HL-60 (cell line): Measurements from ENCODE around the gene GPRC5B.

ENCODE experiments used
- DNase-seq, 2 experiments: peaks; one replicate each; pipeline ENCODE4 v3.0.0-alpha.2; 2010 to 2020; ENCODE audit warnings: low read depth in 1 of 2, low spot score in 1 of 2
- H3K27ac ChIP-seq: fragments of 250-450 bp; sonication (Bioruptor Pico); replicated peaks from 2 replicates; pipeline ENCODE4 v1.5.1; 2020; ENCODE audit warnings: mild to moderate bottlenecking, moderate library complexity
- H3K27me3 ChIP-seq: fragments of 250-450 bp; sonication (Bioruptor Pico); 2 replicates; pipeline ENCODE4 v1.5.1; 2021; ENCODE audit warnings: mild to moderate bottlenecking, moderate library complexity; ENCODE audit not compliant: insufficient read depth, poor library complexity, severe bottlenecking
- H3K4me3 ChIP-seq: replicated peaks from 2 replicates; pipeline ENCODE4 v1.5.1; 2011; ENCODE audit warnings: mild to moderate bottlenecking, control low read depth, low read length; ENCODE audit not compliant: insufficient read depth
- GABPA ChIP-seq: IDR thresholded peaks from 2 replicates; pipeline ENCODE4 v1.6.1; 2012; ENCODE audit warnings: low read depth
- POLR2AphosphoS5 ChIP-seq: IDR thresholded peaks from 2 replicates; pipeline ENCODE4 v1.6.1; 2012; ENCODE audit warnings: low read depth
- SPI1 ChIP-seq: IDR thresholded peaks from 2 replicates; pipeline ENCODE4 v1.6.1; 2012; ENCODE audit warnings: low read depth, mild to moderate bottlenecking, borderline replicate concordance
- TF ChIP-seq, protein P1 (sequence below): IDR thresholded peaks from 2 replicates; pipeline ENCODE4 v1.6.1; 2012; ENCODE audit warnings: low read depth; ENCODE audit not compliant: insufficient replicate concordance
- TF ChIP-seq, protein P2 (sequence below): IDR thresholded peaks from one replicate; pipeline ENCODE4 v1.5.1; 2011; ENCODE audit warnings: low read length, control low read depth, inconsistent platforms; ENCODE audit not compliant: insufficient read depth

Gene GPRC5B

DNA sequence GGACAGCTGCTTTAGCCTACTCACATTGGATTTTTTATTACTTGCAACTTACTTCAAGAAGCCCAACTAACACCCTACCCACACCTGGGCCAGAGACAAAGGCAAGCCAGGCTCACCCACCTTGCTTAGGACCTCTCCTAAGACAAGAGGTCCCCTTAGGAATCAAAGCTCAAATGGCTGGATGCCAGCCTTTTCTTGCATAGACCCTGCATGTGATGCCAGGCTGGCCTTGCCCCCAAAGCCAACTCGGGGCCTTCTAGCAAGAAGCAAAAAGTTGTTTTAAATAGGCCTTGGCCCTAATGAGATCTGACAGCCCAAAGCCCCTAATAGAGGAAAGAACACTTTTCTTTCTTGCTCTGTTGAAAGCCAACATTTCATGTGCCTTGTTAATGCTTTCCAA is 20.7 kb downstream of the GPRC5B start:
- Histone ChIP-seq H3K27me3 (no peaks in the 10 kb centered on the region), H3K27ac (no peak overlapping the region), H3K4me3 (no peak overlapping the region)
- DNase-seq = no peak
- TF ChIP-seq SPI1 (no peak), POLR2AphosphoS5 (no peak), GABPA (no peak)
- TF ChIP-seq, protein P1, sequence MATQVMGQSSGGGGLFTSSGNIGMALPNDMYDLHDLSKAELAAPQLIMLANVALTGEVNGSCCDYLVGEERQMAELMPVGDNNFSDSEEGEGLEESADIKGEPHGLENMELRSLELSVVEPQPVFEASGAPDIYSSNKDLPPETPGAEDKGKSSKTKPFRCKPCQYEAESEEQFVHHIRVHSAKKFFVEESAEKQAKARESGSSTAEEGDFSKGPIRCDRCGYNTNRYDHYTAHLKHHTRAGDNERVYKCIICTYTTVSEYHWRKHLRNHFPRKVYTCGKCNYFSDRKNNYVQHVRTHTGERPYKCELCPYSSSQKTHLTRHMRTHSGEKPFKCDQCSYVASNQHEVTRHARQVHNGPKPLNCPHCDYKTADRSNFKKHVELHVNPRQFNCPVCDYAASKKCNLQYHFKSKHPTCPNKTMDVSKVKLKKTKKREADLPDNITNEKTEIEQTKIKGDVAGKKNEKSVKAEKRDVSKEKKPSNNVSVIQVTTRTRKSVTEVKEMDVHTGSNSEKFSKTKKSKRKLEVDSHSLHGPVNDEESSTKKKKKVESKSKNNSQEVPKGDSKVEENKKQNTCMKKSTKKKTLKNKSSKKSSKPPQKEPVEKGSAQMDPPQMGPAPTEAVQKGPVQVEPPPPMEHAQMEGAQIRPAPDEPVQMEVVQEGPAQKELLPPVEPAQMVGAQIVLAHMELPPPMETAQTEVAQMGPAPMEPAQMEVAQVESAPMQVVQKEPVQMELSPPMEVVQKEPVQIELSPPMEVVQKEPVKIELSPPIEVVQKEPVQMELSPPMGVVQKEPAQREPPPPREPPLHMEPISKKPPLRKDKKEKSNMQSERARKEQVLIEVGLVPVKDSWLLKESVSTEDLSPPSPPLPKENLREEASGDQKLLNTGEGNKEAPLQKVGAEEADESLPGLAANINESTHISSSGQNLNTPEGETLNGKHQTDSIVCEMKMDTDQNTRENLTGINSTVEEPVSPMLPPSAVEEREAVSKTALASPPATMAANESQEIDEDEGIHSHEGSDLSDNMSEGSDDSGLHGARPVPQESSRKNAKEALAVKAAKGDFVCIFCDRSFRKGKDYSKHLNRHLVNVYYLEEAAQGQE = no peak
- TF ChIP-seq, protein P2, sequence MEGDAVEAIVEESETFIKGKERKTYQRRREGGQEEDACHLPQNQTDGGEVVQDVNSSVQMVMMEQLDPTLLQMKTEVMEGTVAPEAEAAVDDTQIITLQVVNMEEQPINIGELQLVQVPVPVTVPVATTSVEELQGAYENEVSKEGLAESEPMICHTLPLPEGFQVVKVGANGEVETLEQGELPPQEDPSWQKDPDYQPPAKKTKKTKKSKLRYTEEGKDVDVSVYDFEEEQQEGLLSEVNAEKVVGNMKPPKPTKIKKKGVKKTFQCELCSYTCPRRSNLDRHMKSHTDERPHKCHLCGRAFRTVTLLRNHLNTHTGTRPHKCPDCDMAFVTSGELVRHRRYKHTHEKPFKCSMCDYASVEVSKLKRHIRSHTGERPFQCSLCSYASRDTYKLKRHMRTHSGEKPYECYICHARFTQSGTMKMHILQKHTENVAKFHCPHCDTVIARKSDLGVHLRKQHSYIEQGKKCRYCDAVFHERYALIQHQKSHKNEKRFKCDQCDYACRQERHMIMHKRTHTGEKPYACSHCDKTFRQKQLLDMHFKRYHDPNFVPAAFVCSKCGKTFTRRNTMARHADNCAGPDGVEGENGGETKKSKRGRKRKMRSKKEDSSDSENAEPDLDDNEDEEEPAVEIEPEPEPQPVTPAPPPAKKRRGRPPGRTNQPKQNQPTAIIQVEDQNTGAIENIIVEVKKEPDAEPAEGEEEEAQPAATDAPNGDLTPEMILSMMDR = no peak

DNA sequence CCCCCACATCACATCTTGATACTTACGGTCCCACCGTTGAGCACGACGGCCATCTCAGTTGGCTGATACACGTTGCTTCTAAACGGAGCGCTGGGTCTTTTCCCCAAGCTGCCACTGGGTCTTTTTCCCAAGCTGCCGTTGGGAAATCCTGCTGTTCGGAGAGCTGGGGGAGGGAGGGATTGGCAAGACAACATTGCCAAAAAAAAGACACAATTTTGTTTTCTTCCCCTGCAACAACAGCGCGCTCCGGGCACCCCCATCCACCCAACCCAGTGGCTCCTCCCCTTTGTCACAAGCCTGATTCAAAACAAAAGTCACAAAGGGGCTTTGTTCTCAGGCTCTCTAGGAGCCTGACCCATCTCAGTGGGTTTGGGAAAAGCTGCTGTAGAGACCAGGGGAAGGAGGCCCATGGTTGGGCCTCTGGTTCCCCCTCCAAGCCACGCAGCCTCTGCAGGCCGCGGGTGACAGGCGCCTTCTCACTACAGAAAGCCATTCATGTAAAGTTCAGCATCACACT is 22.8 kb downstream of the GPRC5B start:
- no peak overlapping the region for H3K4me3 ChIP-seq
- H3K27me3 ChIP-seq = no peaks in the 10 kb centered on the region
- TF ChIP-seq SPI1 (no peak), GABPA (no peak), POLR2AphosphoS5 (no peak)
- TF ChIP-seq, protein P2 = no peak
- TF ChIP-seq, protein P1 = no peak

DNA sequence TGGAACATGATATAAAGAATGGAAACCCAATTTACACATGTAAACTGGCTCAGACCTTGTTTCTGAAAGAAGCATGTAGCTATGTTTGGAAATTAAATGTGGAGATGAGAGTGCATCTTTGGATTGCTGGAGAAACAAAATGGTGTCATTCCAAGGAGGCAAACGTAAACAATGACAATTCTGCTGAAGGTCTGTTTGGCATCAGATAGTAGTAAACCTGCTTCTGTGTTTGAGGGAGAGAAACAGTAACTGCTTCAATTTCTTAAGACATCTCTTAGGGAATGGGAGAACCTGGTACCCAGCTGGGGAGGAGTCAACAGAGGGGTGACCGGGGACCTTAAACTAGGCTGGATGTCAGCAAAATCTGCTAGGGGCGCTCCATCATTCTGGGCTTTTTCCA is 23.5 kb downstream of the GPRC5B start:
- TF ChIP-seq, protein P2 = no peak
- TF ChIP-seq, protein P1 = no peak
- TF ChIP-seq GABPA (no peak), SPI1 (no peak), POLR2AphosphoS5 (no peak)
- Histone ChIP-seq H3K27me3 (no peaks in the 10 kb centered on the region), H3K4me3 (no peak overlapping the region), H3K27ac (no peak overlapping the region)
- no peak for DNase-seq

More for the DNA sequence above, 22.8 kb downstream of the GPRC5B start:
- no peak overlapping the region for H3K27ac ChIP-seq
- DNase-seq = no peak
